Measurements from ENCODE around the gene BMPR1B. TPM values are rescaled to one million over a fixed set of nuclear protein-coding genes. Genes with fewer than 3 reads are reported as not detected.

BMPR1B gene
- total and polyA plus RNA-seq, 2 of the 4 experiments (the other 2 are of a cell fraction) = 0.24 to 0.90 TPM

GRCh38 chr4:94880956-94881355, 123.2 kb downstream of the BMPR1B start:
- peak overlapping the region; percentile 95 for H2BK120ac ChIP-seq (ENCODE audit: low read depth, low read length)
- H3K4ac ChIP-seq (ENCODE audit: low read depth, low read length) = peak overlapping the region; percentile 96
- peak overlapping the region in 1 of 2 experiments; percentile 78; a peak in 2 of 4 replicates for H4K8ac ChIP-seq (ENCODE audit: low read depth in 2 of 2, low read length in 2 of 2)
- H2BK5ac ChIP-seq (ENCODE audit: low read depth, low read length, poor library complexity, severe bottlenecking) = peak overlapping the region; percentile 80
- H4K5ac ChIP-seq (ENCODE audit: low read depth, low read length) = peak overlapping the region; percentile 53; the same call in 1 of the 2 replicates
- TF ChIP-seq FOS (IDR thresholded peaks at IDR 0.05; ENCODE audit: low read depth, low read length) (no peak), ELK1 (IDR thresholded peaks at IDR 0.05; ENCODE audit: borderline replicate concordance, low read depth, low read length) (no peak), CEBPB (IDR thresholded peaks at IDR 0.05; ENCODE audit: low read depth, low read length) (no peak), POLR2A (IDR thresholded peaks at IDR 0.05; ENCODE audit: low read depth, low read length) (no peak), MAZ (IDR thresholded peaks at IDR 0.05; ENCODE audit: borderline replicate concordance, low read depth, low read length) (no peak)
- no peak overlapping the region for H3K9ac ChIP-seq (ENCODE audit: low read depth, low read length)
- dilution Hi-C loops (cut with HindIII; ENCODE audit: low sequenced_read_pairs, unreplicated experiment) = no loop called here
- DNase-seq (peak; percentile 77), ATAC-seq (ENCODE audit: low read depth) (peak; percentile 76)
- H2AFZ ChIP-seq (replicated peaks; ENCODE audit: low read length, poor library complexity) = no peak overlapping the region
- POLR2A ChIA-PET (ENCODE audit: unreplicated experiment) = no interaction called here
- BruUV-seq (replicated peaks) = no TSS peak
- peak overlapping the region; percentile 75; the same call in 1 of the 2 replicates for H3K4me2 ChIP-seq (ENCODE audit: low read depth, low read length)
- H3K9me3 ChIP-seq (ENCODE audit: control insufficient read depth, insufficient read depth, low read length) = no peaks in the 10 kb centered on the region
- H3K9me1 ChIP-seq (ENCODE audit: insufficient read depth, low read length) = peaks cover 10% of the 10 kb centered on the region; the same call in 1 of the 2 replicates
- H4K20me1 ChIP-seq (ENCODE audit: insufficient read depth, low read length) = no peaks in the 10 kb centered on the region
- peak overlapping the region; percentile 86; the same call in 1 of the 2 replicates for H4K91ac ChIP-seq (ENCODE audit: insufficient read depth, low read depth, low read length)
- H3K27me3 ChIP-seq (ENCODE audit: control insufficient read depth, insufficient read depth, low read length) = no peaks in the 10 kb centered on the region
- H3K36me3 ChIP-seq (ENCODE audit: control insufficient read depth, insufficient read depth, low read length) = no peaks in the 10 kb centered on the region
- in situ Hi-C loops (cut with MboI; ENCODE audit: low sequenced_read_pairs) = no loop called here
- peak overlapping the region; percentile 96 for H2BK20ac ChIP-seq (ENCODE audit: low read depth, low read length)
- no peak overlapping the region for H3K27ac ChIP-seq (ENCODE audit: insufficient read depth, low read length)
- H3K4me3 ChIP-seq (ENCODE audit: insufficient read depth, low read depth, low read length) = no peak overlapping the region
- no peak overlapping the region; the same call in 1 of the 2 replicates for H3K56ac ChIP-seq (ENCODE audit: extremely low read depth, insufficient read depth, low read length)
- H3K23ac ChIP-seq (ENCODE audit: low read depth, low read length) = no peak overlapping the region
- intact Hi-C loops (cut with micrococcal nuclease) = loop anchor here (2.0 kb wide), 1 partner anchor 122 kb away; no protein-coding TSS in a partner anchor
- H3K18ac ChIP-seq (ENCODE audit: low read depth, low read length) = peak overlapping the region; percentile 93; the same call in 1 of the 2 replicates
- 0 out of 2 replicates have a peak overlapping the region, but pooled peaks have one; percentile 63 for H2AK5ac ChIP-seq (ENCODE audit: low read depth, low read length)
- peaks cover 10% of the 10 kb centered on the region for H3K4me1 ChIP-seq (ENCODE audit: control insufficient read depth, insufficient read depth, low read length)
- WGBS, 2 experiments (ENCODE audit: extremely low coverage in 2 of 2, insufficient read length in 1 of 2) = no CpG with 5 or more reads among the region's 3 CpGs
- H3K79me1 ChIP-seq (ENCODE audit: low read depth in 1 of 2, low read length in 2 of 2) = peaks cover 0 to 4% of the 10 kb centered on the region in 2 experiments; a peak in 1 of 4 replicates
- CTCF ChIA-PET = no interaction called here
- H2BK15ac ChIP-seq (ENCODE audit: low read depth, low read length) = peak overlapping the region; percentile 37; the same call in 1 of the 3 replicates
- no peak overlapping the region for H2AK9ac ChIP-seq (replicated peaks; ENCODE audit: low read depth, low read length, poor library complexity)
- H3K14ac ChIP-seq (replicated peaks; ENCODE audit: low read depth, low read length) = no peak overlapping the region; the same call in 1 of the 2 replicates

All from IMR-90 (cell line).